Amygdala (tissue), 56 donors: ENCODE measurements around the gene RIPK3.

Experiments used
- DNase-seq, 56 donors: peaks; one replicate each; lab custom pipeline; 2025; lab: John Stamatoyannopoulos, UW

RIPK3 gene

GRCh38 chr14:24349742-24350141 lies 10.0 kb upstream of the RIPK3 start:
- DNase-seq: no peak

- DNase-seq: no peak
These were observed 8.4 kb upstream of the RIPK3 start for GRCh38 chr14:24348186-24348585.

GRCh38 chr14:24347134-24347533 lies 7.3 kb upstream of the RIPK3 start:
- no peak for DNase-seq

- DNase-seq: no peak
These were observed 4.2 kb upstream of the RIPK3 start for GRCh38 chr14:24343795-24344660.

- DNase-seq: no peak
These were observed 3.1 kb upstream of the RIPK3 start for GRCh38 chr14:24342889-24343288.

- no peak for DNase-seq
These were observed 815 bp upstream of the RIPK3 start for GRCh38 chr14:24340606-24341005.

GRCh38 chr14:24338843-24339242 lies 948 bp downstream of the RIPK3 start:
- no peak for DNase-seq

- no peak for DNase-seq
These were observed 2.0 kb downstream of the RIPK3 start for GRCh38 chr14:24337824-24338175.

GRCh38 chr14:24337144-24337823 lies 2.5 kb downstream of the RIPK3 start:
- no peak for DNase-seq

GRCh38 chr14:24335461-24336171 lies 4.2 kb downstream of the RIPK3 start:
- DNase-seq: no peak

GRCh38 chr14:24334431-24335291 lies 5.1 kb downstream of the RIPK3 start, which contains the start of gene ADCY4:
Gene ADCY4 (minus strand): TSS chr14:24335071. CDS start chr14:24334652, 419 bp downstream.
- no peak for DNase-seq

- peak in 26 of 56 donors; percentile 9 to 77 (median 35) for DNase-seq
These were observed 7.4 kb downstream of the RIPK3 start for GRCh38 chr14:24332268-24332993.

GRCh38 chr14:24331731-24332267 lies 8.0 kb downstream of the RIPK3 start:
- DNase-seq: no peak

- DNase-seq: no peak
These were observed 8.7 kb downstream of the RIPK3 start for GRCh38 chr14:24330973-24331674.

- DNase-seq: peak in 2 of 56 donors; percentile 26 to 44
These were observed 10.1 kb downstream of the RIPK3 start for GRCh38 chr14:24329736-24330135.

GRCh38 chr14:24329073-24329663 lies 10.6 kb downstream of the RIPK3 start:
- no peak for DNase-seq

GRCh38 chr14:24327914-24328313 lies 11.9 kb downstream of the RIPK3 start:
- peak in 15 of 56 donors; percentile 15 to 65 (median 42) for DNase-seq

GRCh38 chr14:24327303-24327702 lies 12.5 kb downstream of the RIPK3 start:
- no peak for DNase-seq
